ENCODE data around the gene IFI27.

Gene IFI27

DNA sequence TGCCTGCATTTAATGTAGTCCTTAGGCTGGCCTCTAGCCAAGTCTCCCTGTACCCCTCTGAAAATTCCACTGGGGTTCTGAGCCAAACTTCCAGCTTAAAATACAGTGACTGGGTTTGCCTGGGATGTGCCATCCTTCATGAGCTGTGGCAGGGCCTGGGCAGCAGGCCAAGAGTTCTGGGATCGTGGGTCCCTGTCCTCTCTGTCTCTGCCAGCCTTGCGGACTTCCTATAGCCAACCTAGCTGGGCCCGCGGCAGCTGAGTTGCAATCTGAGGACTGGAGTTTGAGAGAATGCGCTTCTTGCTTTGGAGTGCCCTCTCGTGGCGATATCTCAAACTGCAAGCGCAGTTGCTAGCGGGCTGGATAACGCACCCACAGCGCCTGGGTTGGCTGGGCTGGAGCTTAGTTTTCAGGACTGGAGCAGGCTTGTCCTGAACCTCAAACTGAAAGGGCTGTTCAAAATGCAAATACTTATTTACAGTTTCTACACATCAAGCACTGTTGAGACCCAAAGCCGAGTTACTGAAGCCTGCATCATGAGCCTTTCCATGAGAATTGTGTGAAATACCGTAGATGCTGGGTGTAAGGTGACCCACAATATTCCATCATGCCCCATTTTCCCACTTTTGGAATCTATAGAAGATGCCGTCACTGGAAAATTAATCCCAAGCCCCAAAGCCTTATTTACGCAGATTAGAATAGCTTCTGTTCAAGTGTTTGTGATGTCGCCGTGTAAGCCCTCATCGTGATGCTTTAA lies 26.2 kb downstream of the IFI27 start:
- DNase-seq: peak; percentile 80 to 88 (median 85)
- ChIA-PET CTCF (interaction anchor here (0.7 to 4.7 kb wide), 28 partner anchors 8 to 254 kb away, joined by 3 to 55 read pairs (median 6); partner anchors contain the start of genes DDX24, IFI27L1 and IFI27L2), POLR2A (interaction anchor here (0.6 kb wide), 2 partner anchors 72 to 83 kb away, joined by 4 to 5 read pairs; no protein-coding TSS in a partner anchor)
- Histone ChIP-seq H3K4me1 (ENCODE audit: control extremely low read depth in 1 of 4, control insufficient read depth in 4 of 4, insufficient read depth in 4 of 4, low read length in 3 of 4) (no peaks in the 10 kb centered on the region), H3K4me3 (ENCODE audit: control insufficient read depth in 1 of 7, extremely low read depth in 1 of 7, insufficient read depth in 4 of 7, low read depth in 2 of 7, low read length in 6 of 7) (no peak overlapping the region), H3K27me3 (replicated peaks in 2 of 5; ENCODE audit: control insufficient read depth in 4 of 5, insufficient read depth in 5 of 5, low read length in 4 of 5) (peaks cover 0 to 2% (median 0%) of the 10 kb centered on the region in 5 experiments), H3K9me3 (ENCODE audit: control extremely low read depth in 1 of 5, control insufficient read depth in 4 of 5, insufficient read depth in 2 of 5, low read depth in 1 of 5, low read length in 4 of 5) (peaks cover 0 to 7% (median 3%) of the 10 kb centered on the region in 5 experiments), H3K27ac (ENCODE audit: insufficient read depth in 1 of 2, low read depth in 1 of 2, low read length in 2 of 2, poor library complexity in 1 of 2, severe bottlenecking in 2 of 2) (no peak overlapping the region), H3K36me3 (ENCODE audit: control insufficient read depth in 4 of 4, insufficient read depth in 4 of 4, low read length in 3 of 4) (no peaks in the 10 kb centered on the region)
- WGBS (ENCODE audit: insufficient coverage): 36% methylated on average over 15 of the region's 18 CpGs

DNA sequence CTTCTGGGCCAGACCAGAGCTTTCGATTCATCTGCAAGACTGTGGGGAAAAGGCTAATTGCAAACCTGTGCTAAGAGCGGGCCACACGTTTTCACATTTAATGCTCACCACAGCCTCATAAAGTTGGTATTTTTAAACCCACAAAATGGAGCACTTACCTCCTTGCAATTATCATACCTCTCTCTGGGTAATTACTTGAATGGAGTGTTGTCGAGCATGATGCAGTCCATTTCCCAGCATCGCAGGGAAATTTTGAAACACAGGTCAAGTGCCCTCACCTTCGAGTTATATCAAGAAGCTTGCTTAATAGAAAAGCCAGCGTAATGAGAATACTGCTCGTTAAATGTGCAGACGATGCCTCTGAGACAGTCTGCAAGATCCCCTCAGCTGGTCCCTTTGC lies 27.7 kb downstream of the IFI27 start:
- CTCF ChIA-PET: interaction anchor here (0.8 to 4.7 kb wide), 13 partner anchors 10 to 198 kb away, joined by 3 to 55 read pairs (median 6); partner anchors contain the start of genes IFI27L2 and PPP4R4
- no peak for DNase-seq

DNA sequence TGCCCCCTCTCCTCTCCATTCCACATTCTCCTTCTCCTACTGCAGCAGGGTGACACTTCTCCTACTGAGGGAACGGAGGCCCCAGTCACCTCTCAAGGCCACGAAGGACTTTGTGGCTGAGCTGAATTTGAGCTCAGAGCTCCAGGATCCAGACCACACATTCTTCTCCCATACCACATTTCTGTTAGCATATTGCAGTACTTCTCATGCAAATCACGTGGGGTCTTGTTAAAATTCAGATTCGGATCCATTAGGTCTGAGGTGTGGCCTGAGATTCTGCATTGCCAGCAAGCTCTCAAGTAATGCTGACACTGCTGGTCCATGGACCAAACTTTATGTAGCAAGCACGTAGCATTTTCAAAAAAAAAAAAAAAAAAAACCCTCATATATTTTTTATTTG lies 28.5 kb downstream of the IFI27 start:
- DNase-seq: no peak
- no peaks in the 10 kb centered on the region for H3K36me3 ChIP-seq (ENCODE audit: control insufficient read depth in 4 of 4, insufficient read depth in 4 of 4, low read length in 3 of 4)
- H3K4me3 ChIP-seq (ENCODE audit: control insufficient read depth in 1 of 7, extremely low read depth in 1 of 7, insufficient read depth in 4 of 7, low read depth in 2 of 7, low read length in 6 of 7): no peak overlapping the region
- 93% methylated on average over 4 of the region's 5 CpGs for WGBS (ENCODE audit: insufficient coverage)
- no peaks in the 10 kb centered on the region for H3K4me1 ChIP-seq (ENCODE audit: control extremely low read depth in 1 of 4, control insufficient read depth in 4 of 4, insufficient read depth in 4 of 4, low read length in 3 of 4)
- peaks cover 0 to 2% (median 0%) of the 10 kb centered on the region in 5 experiments for H3K27me3 ChIP-seq (replicated peaks in 2 of 5; ENCODE audit: control insufficient read depth in 4 of 5, insufficient read depth in 5 of 5, low read length in 4 of 5)
- ChIA-PET POLR2A (no interaction called here), CTCF (interaction anchor here (0.7 to 4.7 kb wide), 12 partner anchors 10 to 199 kb away, joined by 3 to 55 read pairs (median 5); partner anchors contain the start of genes IFI27L2 and PPP4R4)
- H3K9me3 ChIP-seq (ENCODE audit: control extremely low read depth in 1 of 5, control insufficient read depth in 4 of 5, insufficient read depth in 2 of 5, low read depth in 1 of 5, low read length in 4 of 5): peaks cover 0 to 7% (median 3%) of the 10 kb centered on the region in 5 experiments
- no peak overlapping the region for H3K27ac ChIP-seq (ENCODE audit: insufficient read depth in 1 of 2, low read depth in 1 of 2, low read length in 2 of 2, poor library complexity in 1 of 2, severe bottlenecking in 2 of 2)

More for the DNA sequence above, 27.7 kb downstream of the IFI27 start:
- WGBS (ENCODE audit: insufficient coverage): 97% methylated on average over 9 of the region's 9 CpGs
- POLR2A ChIA-PET: no interaction called here
- H3K9me3 ChIP-seq (ENCODE audit: control extremely low read depth in 1 of 5, control insufficient read depth in 4 of 5, insufficient read depth in 2 of 5, low read depth in 1 of 5, low read length in 4 of 5): peaks cover 0 to 7% (median 3%) of the 10 kb centered on the region in 5 experiments
- H3K27ac ChIP-seq (ENCODE audit: insufficient read depth in 1 of 2, low read depth in 1 of 2, low read length in 2 of 2, poor library complexity in 1 of 2, severe bottlenecking in 2 of 2): no peak overlapping the region
- peaks cover 0 to 2% (median 0%) of the 10 kb centered on the region in 5 experiments for H3K27me3 ChIP-seq (replicated peaks in 2 of 5; ENCODE audit: control insufficient read depth in 4 of 5, insufficient read depth in 5 of 5, low read length in 4 of 5)
- H3K4me3 ChIP-seq (ENCODE audit: control insufficient read depth in 1 of 7, extremely low read depth in 1 of 7, insufficient read depth in 4 of 7, low read depth in 2 of 7, low read length in 6 of 7): no peak overlapping the region
- H3K4me1 ChIP-seq (ENCODE audit: control extremely low read depth in 1 of 4, control insufficient read depth in 4 of 4, insufficient read depth in 4 of 4, low read length in 3 of 4): no peaks in the 10 kb centered on the region
- no peaks in the 10 kb centered on the region for H3K36me3 ChIP-seq (ENCODE audit: control insufficient read depth in 4 of 4, insufficient read depth in 4 of 4, low read length in 3 of 4)

DNA sequence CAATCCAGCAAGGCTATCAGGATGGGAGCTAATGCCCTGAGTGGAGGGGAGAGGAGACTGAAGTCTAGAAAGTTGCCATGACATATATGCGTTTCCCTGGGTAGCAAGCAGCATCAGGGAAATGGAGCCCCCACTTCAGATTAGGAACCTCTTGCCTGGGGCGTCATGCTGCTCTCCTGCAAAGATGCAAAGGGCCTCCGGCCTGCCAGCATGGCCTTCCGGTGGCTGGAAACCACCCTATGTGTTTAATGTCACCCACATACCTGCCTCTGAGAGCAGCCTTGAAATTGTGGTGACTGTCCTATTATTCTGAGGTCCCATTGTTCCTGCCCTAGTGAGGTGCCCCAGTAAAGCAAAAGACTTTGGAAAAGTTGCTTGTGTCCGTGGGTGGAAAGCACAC lies 28.9 kb downstream of the IFI27 start:
- no peak overlapping the region for H3K27ac ChIP-seq (ENCODE audit: insufficient read depth in 1 of 2, low read depth in 1 of 2, low read length in 2 of 2, poor library complexity in 1 of 2, severe bottlenecking in 2 of 2)
- H3K4me3 ChIP-seq (ENCODE audit: control insufficient read depth in 1 of 7, extremely low read depth in 1 of 7, insufficient read depth in 4 of 7, low read depth in 2 of 7, low read length in 6 of 7): no peak overlapping the region
- WGBS (ENCODE audit: insufficient coverage): 98% methylated on average over 4 of the region's 5 CpGs
- no peak for DNase-seq
- peaks cover 0 to 2% (median 0%) of the 10 kb centered on the region in 5 experiments for H3K27me3 ChIP-seq (replicated peaks in 2 of 5; ENCODE audit: control insufficient read depth in 4 of 5, insufficient read depth in 5 of 5, low read length in 4 of 5)
- H3K9me3 ChIP-seq (ENCODE audit: control extremely low read depth in 1 of 5, control insufficient read depth in 4 of 5, insufficient read depth in 2 of 5, low read depth in 1 of 5, low read length in 4 of 5): peaks cover 0 to 7% (median 3%) of the 10 kb centered on the region in 5 experiments
- H3K36me3 ChIP-seq (ENCODE audit: control insufficient read depth in 4 of 4, insufficient read depth in 4 of 4, low read length in 3 of 4): no peaks in the 10 kb centered on the region
- CTCF ChIA-PET: interaction anchor here (0.7 to 4.7 kb wide), 10 partner anchors 10 to 172 kb away, joined by 3 to 55 read pairs (median 5); partner anchors contain the start of genes IFI27L2 and PPP4R4
- POLR2A ChIA-PET: no interaction called here
- H3K4me1 ChIP-seq (ENCODE audit: control extremely low read depth in 1 of 4, control insufficient read depth in 4 of 4, insufficient read depth in 4 of 4, low read length in 3 of 4): peaks cover 0 to under 1% (median 0%) of the 10 kb centered on the region in 4 experiments

DNA sequence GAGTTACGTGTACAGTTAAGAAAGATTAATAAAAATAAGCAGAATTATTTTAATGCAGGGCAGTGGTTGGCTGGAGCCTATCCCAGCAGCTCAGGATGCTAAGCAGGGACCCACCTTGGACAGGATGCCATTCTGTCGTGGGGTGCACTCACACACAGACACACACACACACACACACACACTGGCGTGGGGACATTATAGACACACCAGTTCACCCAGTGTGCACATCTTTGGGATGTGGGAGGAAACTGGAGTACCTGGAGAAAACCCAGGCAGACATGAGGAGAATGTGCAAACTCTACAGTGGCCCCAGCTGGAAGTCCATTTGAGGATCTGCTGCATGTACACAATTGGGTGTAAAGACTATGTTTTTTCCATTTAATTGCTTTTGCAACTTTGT lies 31.7 kb downstream of the IFI27 start:
- WGBS (ENCODE audit: insufficient coverage): no CpG with 5 or more reads among the region's 3 CpGs
- no peak for DNase-seq

DNA sequence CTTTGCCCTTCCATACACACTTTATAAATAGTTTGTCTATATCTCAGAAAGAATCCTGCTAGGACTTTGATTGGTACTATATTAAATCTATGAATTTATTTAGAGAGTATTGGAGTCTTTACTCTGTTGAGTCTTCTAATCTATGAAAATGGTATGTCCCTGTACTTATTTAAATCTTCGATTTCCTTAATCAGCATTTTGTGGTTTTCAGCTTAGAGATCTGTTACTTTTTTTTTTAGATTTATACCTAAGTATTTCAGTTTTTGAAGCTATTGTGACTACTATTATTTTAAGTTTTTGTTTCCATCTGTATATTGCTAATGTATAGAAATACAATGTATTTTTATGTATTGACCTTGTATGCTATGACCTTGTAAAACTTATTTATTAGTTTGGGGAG lies 32.3 kb downstream of the IFI27 start:
- no peak for DNase-seq
- POLR2A ChIA-PET: no interaction called here
- H3K9me3 ChIP-seq (ENCODE audit: control extremely low read depth in 1 of 5, control insufficient read depth in 4 of 5, insufficient read depth in 2 of 5, low read depth in 1 of 5, low read length in 4 of 5): no peaks in the 10 kb centered on the region
- no peaks in the 10 kb centered on the region for H3K27me3 ChIP-seq (replicated peaks in 2 of 5; ENCODE audit: control insufficient read depth in 4 of 5, insufficient read depth in 5 of 5, low read length in 4 of 5)
- no peak overlapping the region for H3K27ac ChIP-seq (ENCODE audit: insufficient read depth in 1 of 2, low read depth in 1 of 2, low read length in 2 of 2, poor library complexity in 1 of 2, severe bottlenecking in 2 of 2)
- CTCF ChIA-PET: interaction anchor here (1.0 to 4.1 kb wide), 8 partner anchors 10 to 182 kb away, joined by 3 to 25 read pairs (median 4); partner anchors contain the start of gene IFI27L2
- WGBS (ENCODE audit: insufficient coverage): no CpG with 5 or more reads among the region's 1 CpG
- H3K4me1 ChIP-seq (ENCODE audit: control extremely low read depth in 1 of 4, control insufficient read depth in 4 of 4, insufficient read depth in 4 of 4, low read length in 3 of 4): peaks cover 0 to 10% (median 3%) of the 10 kb centered on the region in 4 experiments
- H3K4me3 ChIP-seq (ENCODE audit: control insufficient read depth in 1 of 7, extremely low read depth in 1 of 7, insufficient read depth in 4 of 7, low read depth in 2 of 7, low read length in 6 of 7): no peak overlapping the region
- H3K36me3 ChIP-seq (ENCODE audit: control insufficient read depth in 4 of 4, insufficient read depth in 4 of 4, low read length in 3 of 4): no peaks in the 10 kb centered on the region

More for the DNA sequence above, 31.7 kb downstream of the IFI27 start:
- Histone ChIP-seq H3K27ac (ENCODE audit: insufficient read depth in 1 of 2, low read depth in 1 of 2, low read length in 2 of 2, poor library complexity in 1 of 2, severe bottlenecking in 2 of 2) (no peak overlapping the region), H3K4me1 (ENCODE audit: control extremely low read depth in 1 of 4, control insufficient read depth in 4 of 4, insufficient read depth in 4 of 4, low read length in 3 of 4) (peaks cover 0 to 10% (median 3%) of the 10 kb centered on the region in 4 experiments), H3K4me3 (ENCODE audit: control insufficient read depth in 1 of 7, extremely low read depth in 1 of 7, insufficient read depth in 4 of 7, low read depth in 2 of 7, low read length in 6 of 7) (no peak overlapping the region), H3K36me3 (ENCODE audit: control insufficient read depth in 4 of 4, insufficient read depth in 4 of 4, low read length in 3 of 4) (no peaks in the 10 kb centered on the region), H3K9me3 (ENCODE audit: control extremely low read depth in 1 of 5, control insufficient read depth in 4 of 5, insufficient read depth in 2 of 5, low read depth in 1 of 5, low read length in 4 of 5) (no peaks in the 10 kb centered on the region), H3K27me3 (replicated peaks in 2 of 5; ENCODE audit: control insufficient read depth in 4 of 5, insufficient read depth in 5 of 5, low read length in 4 of 5) (peaks cover 0 to under 1% (median 0%) of the 10 kb centered on the region in 5 experiments)
- POLR2A ChIA-PET: no interaction called here
- CTCF ChIA-PET: interaction anchor here (0.8 to 4.1 kb wide), 11 partner anchors 10 to 182 kb away, joined by 3 to 25 read pairs (median 4); partner anchors contain the start of gene PPP4R4

DNA sequence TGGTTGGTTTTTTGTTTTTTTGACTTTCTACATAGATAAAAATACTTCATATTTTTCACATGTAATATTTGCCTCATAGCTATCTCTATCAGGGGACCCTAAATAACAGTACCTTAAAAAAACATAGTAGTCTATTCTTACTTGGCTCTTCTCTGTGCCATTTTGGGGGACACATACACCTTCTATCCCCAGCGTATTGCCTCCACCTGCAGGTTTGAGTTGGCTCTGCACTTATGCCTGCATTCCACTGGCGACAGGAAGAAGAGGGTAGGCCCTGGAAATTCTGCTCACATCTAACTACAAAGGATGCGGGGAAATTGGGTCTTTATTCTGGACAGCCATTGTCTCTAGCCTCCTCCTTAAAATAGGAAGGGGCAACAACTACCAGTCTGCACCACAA lies 32.7 kb downstream of the IFI27 start:
- CTCF ChIA-PET: interaction anchor here (1.0 to 4.1 kb wide), 8 partner anchors 10 to 183 kb away, joined by 3 to 25 read pairs (median 4); partner anchors contain the start of gene IFI27L2
- H3K9me3 ChIP-seq (ENCODE audit: control extremely low read depth in 1 of 5, control insufficient read depth in 4 of 5, insufficient read depth in 2 of 5, low read depth in 1 of 5, low read length in 4 of 5): no peaks in the 10 kb centered on the region
- H3K27me3 ChIP-seq (replicated peaks in 2 of 5; ENCODE audit: control insufficient read depth in 4 of 5, insufficient read depth in 5 of 5, low read length in 4 of 5): no peaks in the 10 kb centered on the region
- DNase-seq: peak in 1 of 3 donors; percentile 17
- H3K4me1 ChIP-seq (ENCODE audit: control extremely low read depth in 1 of 4, control insufficient read depth in 4 of 4, insufficient read depth in 4 of 4, low read length in 3 of 4): peaks cover 0 to 10% (median 3%) of the 10 kb centered on the region in 4 experiments
- WGBS (ENCODE audit: insufficient coverage): 100% methylated on average over 2 of the region's 3 CpGs
- H3K4me3 ChIP-seq (ENCODE audit: control insufficient read depth in 1 of 7, extremely low read depth in 1 of 7, insufficient read depth in 4 of 7, low read depth in 2 of 7, low read length in 6 of 7): no peak overlapping the region
- POLR2A ChIA-PET: no interaction called here
- H3K27ac ChIP-seq (ENCODE audit: insufficient read depth in 1 of 2, low read depth in 1 of 2, low read length in 2 of 2, poor library complexity in 1 of 2, severe bottlenecking in 2 of 2): no peak overlapping the region
- H3K36me3 ChIP-seq (ENCODE audit: control insufficient read depth in 4 of 4, insufficient read depth in 4 of 4, low read length in 3 of 4): no peaks in the 10 kb centered on the region

All from common myeloid progenitor, CD34-positive (primary cell).